Stromal cell of bone marrow (primary cell): ENCODE results near the gene BACH2.
A peak's percentile ranks its signal among the peaks of the same experiment; 100 is the strongest.

Experiments
- DNase-seq: peaks from one replicate; pipeline ENCODE4 v3.0.0-alpha.2; 2012; ENCODE audit warnings: low read depth

The BACH2 gene

GRCh38 chr6:89965441-89966227, 331.0 kb downstream of the BACH2 start:
- DNase-seq: no peak

- DNase-seq: no peak
Measured at GRCh38 chr6:89963391-89963790, 333.3 kb downstream of the BACH2 start.

- DNase-seq: no peak
Measured at GRCh38 chr6:89961481-89961880, 335.2 kb downstream of the BACH2 start.

- no peak for DNase-seq
Measured at GRCh38 chr6:89959883-89960282, 336.8 kb downstream of the BACH2 start.

GRCh38 chr6:89956182-89956581, 340.5 kb downstream of the BACH2 start:
- no peak for DNase-seq

- DNase-seq: no peak
Measured at GRCh38 chr6:89955364-89955763, 341.3 kb downstream of the BACH2 start.

GRCh38 chr6:89954721-89955148, 341.9 kb downstream of the BACH2 start:
- no peak for DNase-seq

GRCh38 chr6:89952686-89953085, 344.0 kb downstream of the BACH2 start:
- peak; percentile 44 for DNase-seq

- DNase-seq: no peak
Measured at GRCh38 chr6:89952105-89952671, 344.5 kb downstream of the BACH2 start.

GRCh38 chr6:89951574-89952104, 345.0 kb downstream of the BACH2 start:
- no peak for DNase-seq

GRCh38 chr6:89950879-89951391, 345.7 kb downstream of the BACH2 start:
- no peak for DNase-seq

GRCh38 chr6:89950446-89950845, 346.2 kb downstream of the BACH2 start:
- no peak for DNase-seq

GRCh38 chr6:89948876-89949275, 347.8 kb downstream of the BACH2 start:
- DNase-seq: no peak

GRCh38 chr6:89944826-89945407, 351.7 kb downstream of the BACH2 start:
- DNase-seq: no peak

- DNase-seq: no peak
Measured at GRCh38 chr6:89944181-89944755, 352.4 kb downstream of the BACH2 start.

- DNase-seq: no peak
Measured at GRCh38 chr6:89942601-89943000, 354.0 kb downstream of the BACH2 start.

- DNase-seq: no peak
Measured at GRCh38 chr6:89941763-89942497, 354.7 kb downstream of the BACH2 start.

GRCh38 chr6:89941031-89941762, 355.4 kb downstream of the BACH2 start:
- no peak for DNase-seq

- peak; percentile 72 for DNase-seq
Measured at GRCh38 chr6:89940225-89941027, 356.2 kb downstream of the BACH2 start.

GRCh38 chr6:89939144-89939543, 357.5 kb downstream of the BACH2 start:
- no peak for DNase-seq
